ENCODE results near the gene PARD3B.

Gene PARD3B

DNA sequence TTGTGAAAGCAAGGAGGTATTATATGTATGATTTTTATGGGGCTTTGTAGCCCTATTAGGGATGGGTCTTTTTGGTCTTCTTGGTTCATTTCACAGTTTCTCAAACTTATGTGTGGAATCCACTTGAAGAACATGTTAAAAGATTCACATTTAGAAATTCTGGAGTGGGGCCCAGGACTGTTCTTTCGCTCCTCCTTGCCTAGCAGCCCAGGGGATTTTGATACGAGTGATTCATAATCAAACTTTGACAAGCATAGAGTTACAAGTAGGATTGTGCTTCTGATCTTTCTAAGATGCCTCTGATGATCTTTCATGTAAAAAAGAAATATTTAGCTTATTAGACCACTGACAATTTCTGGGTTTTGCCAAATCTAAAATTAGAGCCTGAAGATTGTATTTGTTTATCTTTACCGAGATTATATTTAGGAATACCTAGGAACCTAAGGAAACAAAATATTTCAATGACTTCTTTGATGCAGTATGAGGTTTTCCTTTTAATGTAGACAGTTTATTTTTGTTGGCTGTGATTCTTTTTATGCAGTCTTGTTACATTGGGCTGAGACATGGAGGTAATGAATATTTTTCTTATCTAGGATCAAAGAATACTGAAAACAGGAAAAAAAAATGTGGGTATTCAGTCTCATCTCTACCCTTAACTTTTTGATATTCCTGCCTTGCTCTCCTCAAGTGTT is 324.0 kb downstream of the PARD3B start:
- H3K9me3 Mint-ChIP-seq, result no peaks in the 10 kb centered on the region
- intact Hi-C loops (cut with micrococcal nuclease), result no loop called here
- no peaks in the 10 kb centered on the region for H3K27me3 Mint-ChIP-seq
- H3K36me3 Mint-ChIP-seq (ENCODE audit: low read depth), result no peaks in the 10 kb centered on the region
- H3K4me1 Mint-ChIP-seq (ENCODE audit: low read depth), result peaks cover 6% of the 10 kb centered on the region
- H3K4me3 Mint-ChIP-seq, result no peak overlapping the region
- no peak overlapping the region for H3K27ac Mint-ChIP-seq

DNA sequence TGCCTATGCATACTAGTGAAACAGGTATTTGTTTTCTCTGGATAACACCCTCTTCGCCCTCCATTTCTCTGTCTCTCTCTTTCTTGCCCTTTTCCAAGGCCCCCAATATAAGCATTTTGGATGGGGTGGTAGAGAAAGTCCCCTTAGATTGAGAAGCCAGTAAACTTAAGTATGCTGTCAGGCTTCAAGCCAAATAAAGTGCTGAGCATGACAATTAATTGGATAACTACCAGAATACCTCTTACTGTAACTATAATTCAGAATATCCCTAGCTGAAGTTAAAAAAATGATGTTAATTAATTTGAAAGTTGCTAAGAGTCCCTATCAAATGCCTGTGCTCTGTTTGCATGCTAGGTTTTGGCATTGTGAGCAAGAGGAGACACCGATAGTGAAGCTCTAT is 324.8 kb downstream of the PARD3B start:
- H3K27me3 Mint-ChIP-seq, result no peaks in the 10 kb centered on the region
- no peak overlapping the region for H3K4me3 Mint-ChIP-seq
- H3K4me1 Mint-ChIP-seq (ENCODE audit: low read depth), result peaks cover 6% of the 10 kb centered on the region
- intact Hi-C loops (cut with micrococcal nuclease), result loop anchor here (5.0 kb wide), 1 partner anchor 807 kb away; no protein-coding TSS in a partner anchor
- H3K9me3 Mint-ChIP-seq, result no peaks in the 10 kb centered on the region
- no peak overlapping the region for H3K27ac Mint-ChIP-seq
- H3K36me3 Mint-ChIP-seq (ENCODE audit: low read depth), result no peaks in the 10 kb centered on the region

DNA sequence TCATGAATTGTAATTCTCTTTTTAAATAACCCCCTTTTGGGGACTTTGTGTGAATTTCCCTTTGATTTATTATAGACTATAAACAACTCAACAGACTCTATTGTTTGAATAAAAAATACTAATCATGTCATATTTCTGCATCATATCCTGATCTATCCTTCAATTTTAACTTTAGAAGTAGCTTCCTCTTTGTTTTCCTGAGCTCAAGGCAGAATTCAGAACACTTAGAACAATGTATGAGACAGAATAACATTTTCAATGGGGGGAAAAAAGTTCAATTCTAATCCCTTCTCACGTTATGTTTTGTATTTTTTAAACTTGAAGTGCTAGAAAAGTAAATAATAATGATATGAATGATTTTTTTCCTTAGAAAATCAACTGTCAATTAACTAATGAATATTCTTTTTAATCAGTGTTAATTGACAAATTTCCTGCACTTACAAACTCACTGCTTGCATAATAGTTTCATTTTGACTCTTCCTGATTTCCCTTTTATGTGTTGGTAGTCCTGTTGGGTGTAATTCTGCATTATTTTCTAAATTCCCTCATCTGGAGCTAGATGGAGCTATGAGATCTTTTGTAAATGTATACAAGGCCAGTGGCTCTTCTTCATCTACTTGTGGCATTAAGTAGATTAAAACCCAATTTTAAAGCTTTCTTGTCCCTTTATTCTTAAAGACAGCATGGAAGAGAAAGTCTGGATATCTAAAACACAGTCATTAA is 326.1 kb downstream of the PARD3B start:
- peak overlapping the region; percentile 7 for H3K27ac Mint-ChIP-seq

DNA sequence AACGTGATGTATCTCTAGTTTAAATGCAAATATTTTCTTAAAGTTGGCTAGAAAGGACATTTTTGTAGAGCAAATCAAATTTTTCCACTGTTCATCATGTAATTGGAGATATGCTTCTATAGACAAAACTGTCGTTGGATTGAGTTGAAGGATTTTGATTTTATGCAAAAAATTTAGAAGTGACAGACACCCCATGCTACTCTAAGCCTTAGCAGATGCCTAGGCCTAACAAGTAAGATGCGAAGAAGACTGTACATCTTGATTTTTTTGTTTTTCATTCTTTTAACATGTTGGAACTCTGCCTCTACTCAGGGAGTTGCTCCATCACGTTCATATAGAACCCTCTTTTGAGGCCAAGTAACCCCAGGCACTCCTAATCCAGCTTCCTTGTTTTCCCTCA is 331.0 kb downstream of the PARD3B start:
- Mint-ChIP-seq H3K9me3 (no peaks in the 10 kb centered on the region), H3K27ac (no peak overlapping the region), H3K4me1 (ENCODE audit: low read depth) (peaks cover 6% of the 10 kb centered on the region), H3K4me3 (no peak overlapping the region), H3K36me3 (ENCODE audit: low read depth) (no peaks in the 10 kb centered on the region), H3K27me3 (no peaks in the 10 kb centered on the region)
- intact Hi-C loops (cut with micrococcal nuclease), result no loop called here

More for the DNA sequence above, 326.1 kb downstream of the PARD3B start:
- H3K36me3 Mint-ChIP-seq (ENCODE audit: low read depth), result no peaks in the 10 kb centered on the region
- H3K9me3 Mint-ChIP-seq, result no peaks in the 10 kb centered on the region
- no peak overlapping the region for H3K4me3 Mint-ChIP-seq
- no peaks in the 10 kb centered on the region for H3K27me3 Mint-ChIP-seq
- intact Hi-C loops (cut with micrococcal nuclease), result loop anchor here (5.0 kb wide), 1 partner anchor 806 kb away; no protein-coding TSS in a partner anchor
- peaks cover 6% of the 10 kb centered on the region for H3K4me1 Mint-ChIP-seq (ENCODE audit: low read depth)

DNA sequence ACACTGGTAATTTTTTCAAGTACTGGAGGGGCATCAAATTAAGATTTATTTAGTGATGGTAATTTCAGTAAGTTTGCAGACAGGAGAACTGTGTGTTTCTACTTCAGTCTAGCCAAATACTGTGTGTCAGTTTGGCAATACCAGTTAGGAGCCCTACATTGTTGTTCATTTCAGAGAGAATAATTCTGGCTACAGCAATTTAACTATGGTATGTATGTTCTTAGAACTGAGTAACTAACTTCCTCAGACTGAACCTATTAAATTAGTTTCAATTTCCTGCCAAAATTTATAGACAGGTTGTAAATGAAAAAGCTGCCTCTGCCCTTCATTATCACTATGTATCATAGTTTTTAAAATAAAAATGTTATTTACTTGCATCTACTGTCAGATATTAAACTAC is 332.4 kb downstream of the PARD3B start:
- H3K36me3 Mint-ChIP-seq (ENCODE audit: low read depth), result no peaks in the 10 kb centered on the region
- intact Hi-C loops (cut with micrococcal nuclease), result no loop called here
- H3K4me1 Mint-ChIP-seq (ENCODE audit: low read depth), result no peaks in the 10 kb centered on the region
- H3K27ac Mint-ChIP-seq, result no peak overlapping the region
- no peaks in the 10 kb centered on the region for H3K27me3 Mint-ChIP-seq
- H3K9me3 Mint-ChIP-seq, result no peaks in the 10 kb centered on the region
- no peak overlapping the region for H3K4me3 Mint-ChIP-seq

DNA sequence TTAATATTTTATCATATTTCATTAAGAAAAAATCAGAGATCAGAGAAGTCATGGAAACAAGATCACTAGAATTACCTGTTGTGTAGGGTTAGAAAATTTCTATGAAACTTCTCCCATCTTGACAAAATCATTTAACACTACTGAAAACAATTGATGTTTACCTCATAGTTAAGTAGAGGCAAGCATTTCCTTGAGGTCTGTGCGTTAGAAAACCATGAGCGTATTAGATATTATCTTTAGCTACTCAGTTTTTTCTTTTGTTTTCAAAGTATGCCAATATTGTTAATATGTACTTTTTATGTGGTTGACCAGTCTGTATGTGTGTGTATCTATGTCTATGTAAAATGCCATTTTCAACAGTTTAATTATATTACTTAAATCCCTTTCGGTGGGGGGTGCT is 335.7 kb downstream of the PARD3B start:
- intact Hi-C loops (cut with micrococcal nuclease), result no loop called here
- H3K9me3 Mint-ChIP-seq, result no peaks in the 10 kb centered on the region
- H3K36me3 Mint-ChIP-seq (ENCODE audit: low read depth), result no peaks in the 10 kb centered on the region
- H3K27me3 Mint-ChIP-seq, result no peaks in the 10 kb centered on the region
- no peak overlapping the region for H3K27ac Mint-ChIP-seq
- H3K4me3 Mint-ChIP-seq, result no peak overlapping the region
- H3K4me1 Mint-ChIP-seq (ENCODE audit: low read depth), result no peaks in the 10 kb centered on the region

DNA sequence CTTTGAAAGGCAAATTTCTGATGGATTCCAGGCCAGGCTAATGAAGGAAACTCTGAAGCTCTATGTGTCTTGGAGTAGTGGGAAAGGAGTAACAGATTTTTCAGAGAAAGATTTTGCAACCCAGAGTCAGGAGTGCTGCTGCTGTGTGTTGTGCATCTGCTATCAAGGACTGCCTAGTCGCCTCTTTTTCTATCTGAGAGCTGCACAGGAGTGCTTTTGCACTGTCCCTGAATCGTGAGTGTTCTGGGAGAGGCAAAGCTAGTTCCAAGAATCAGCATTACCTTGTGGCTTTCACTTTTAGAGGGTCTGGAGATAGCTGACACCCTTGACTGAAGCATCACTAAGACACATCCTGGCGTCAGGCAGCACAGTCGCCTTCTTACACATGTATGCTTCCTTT is 336.4 kb downstream of the PARD3B start:
- H3K36me3 Mint-ChIP-seq (ENCODE audit: low read depth), result no peaks in the 10 kb centered on the region
- no peaks in the 10 kb centered on the region for H3K27me3 Mint-ChIP-seq
- H3K4me3 Mint-ChIP-seq, result no peak overlapping the region
- intact Hi-C loops (cut with micrococcal nuclease), result no loop called here
- H3K9me3 Mint-ChIP-seq, result no peaks in the 10 kb centered on the region
- H3K27ac Mint-ChIP-seq, result no peak overlapping the region
- H3K4me1 Mint-ChIP-seq (ENCODE audit: low read depth), result no peaks in the 10 kb centered on the region

DNA sequence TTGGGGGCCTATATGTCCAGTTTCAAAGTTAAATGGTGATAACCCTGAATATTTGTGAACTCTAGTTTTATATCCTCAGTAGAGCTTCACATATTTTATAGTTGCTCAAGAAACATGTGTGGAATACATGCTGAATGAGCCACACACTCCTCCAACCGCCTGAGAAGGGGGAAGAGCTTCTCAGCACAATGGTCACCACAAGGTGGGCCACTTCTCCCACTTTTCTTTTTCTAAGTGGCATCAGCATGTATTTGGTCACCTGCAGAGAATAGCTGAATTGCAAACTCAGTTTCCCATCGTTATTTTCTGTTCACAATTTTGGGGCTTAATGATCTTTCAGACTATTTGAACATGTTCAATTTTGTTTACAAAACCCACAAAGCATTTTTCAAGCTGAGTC is 340.5 kb downstream of the PARD3B start:
- Mint-ChIP-seq H3K9me3 (no peaks in the 10 kb centered on the region), H3K36me3 (ENCODE audit: low read depth) (no peaks in the 10 kb centered on the region), H3K4me1 (ENCODE audit: low read depth) (no peaks in the 10 kb centered on the region), H3K27me3 (no peaks in the 10 kb centered on the region), H3K27ac (no peak overlapping the region), H3K4me3 (no peak overlapping the region)
- intact Hi-C loops (cut with micrococcal nuclease), result no loop called here

DNA sequence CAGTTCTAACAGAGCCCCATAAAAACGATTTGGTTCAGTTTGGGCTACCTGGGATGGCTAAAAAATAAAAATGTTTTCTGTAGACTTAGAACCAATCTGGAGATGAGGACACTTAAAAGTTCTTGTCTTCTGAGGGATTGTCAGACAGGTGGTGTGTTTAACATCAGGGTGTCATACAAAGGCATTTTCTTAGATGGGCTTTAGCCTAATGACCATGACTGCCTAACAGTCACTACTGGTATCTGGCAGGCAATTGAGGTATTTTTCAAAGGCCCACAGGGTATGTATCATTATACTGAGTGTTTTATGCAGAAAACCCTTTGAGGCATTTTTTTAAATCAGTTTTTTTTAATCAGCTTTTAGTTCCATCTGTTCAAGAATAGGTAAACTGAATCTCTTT is 341.4 kb downstream of the PARD3B start:
- no peaks in the 10 kb centered on the region for H3K4me1 Mint-ChIP-seq (ENCODE audit: low read depth)
- H3K36me3 Mint-ChIP-seq (ENCODE audit: low read depth), result no peaks in the 10 kb centered on the region
- no peaks in the 10 kb centered on the region for H3K9me3 Mint-ChIP-seq
- intact Hi-C loops (cut with micrococcal nuclease), result no loop called here
- H3K4me3 Mint-ChIP-seq, result no peak overlapping the region
- H3K27ac Mint-ChIP-seq, result no peak overlapping the region
- H3K27me3 Mint-ChIP-seq, result no peaks in the 10 kb centered on the region

DNA sequence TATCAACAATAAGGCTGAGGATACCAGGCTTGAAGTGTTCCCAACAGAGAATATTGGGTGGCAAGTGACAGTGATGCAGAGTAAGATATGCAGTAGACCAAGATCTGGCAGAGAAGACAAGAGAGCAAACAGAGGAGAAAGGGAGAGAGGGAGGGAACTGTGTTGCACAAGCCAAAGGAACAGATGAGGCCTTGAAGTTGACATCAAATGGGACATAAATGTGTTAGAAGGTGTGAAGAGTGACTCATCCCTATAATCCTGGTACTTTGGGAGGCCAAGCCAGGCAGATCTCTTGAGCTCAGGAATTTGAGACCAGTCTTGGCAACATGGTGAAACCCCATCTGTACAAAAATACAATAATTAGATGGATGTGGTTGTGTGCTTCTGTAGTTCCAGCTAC is 342.9 kb downstream of the PARD3B start:
- Mint-ChIP-seq H3K27me3 (no peaks in the 10 kb centered on the region), H3K9me3 (no peaks in the 10 kb centered on the region), H3K36me3 (ENCODE audit: low read depth) (no peaks in the 10 kb centered on the region), H3K4me3 (no peak overlapping the region), H3K27ac (no peak overlapping the region), H3K4me1 (ENCODE audit: low read depth) (no peaks in the 10 kb centered on the region)
- intact Hi-C loops (cut with micrococcal nuclease), result no loop called here

DNA sequence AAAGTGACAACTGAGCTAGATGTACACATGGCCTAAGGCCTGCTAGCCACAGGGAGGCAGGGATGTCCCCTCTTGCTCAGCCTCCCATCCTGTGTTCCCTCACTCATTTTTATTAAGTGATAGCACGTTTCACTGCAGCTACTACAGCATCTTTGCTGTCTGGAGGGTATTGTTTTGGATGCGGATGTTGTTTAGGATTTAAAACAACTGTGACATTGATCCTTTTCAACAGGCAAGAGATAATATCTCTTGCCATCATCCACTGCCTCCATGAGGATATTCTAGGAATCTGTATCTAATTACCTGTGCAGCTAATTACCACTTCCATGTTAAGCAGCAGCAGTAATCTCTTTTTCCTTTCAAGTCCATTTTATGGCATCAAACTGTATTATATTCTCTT is 345.4 kb downstream of the PARD3B start:
- Mint-ChIP-seq H3K27me3 (no peaks in the 10 kb centered on the region), H3K36me3 (ENCODE audit: low read depth) (no peaks in the 10 kb centered on the region), H3K4me1 (ENCODE audit: low read depth) (no peaks in the 10 kb centered on the region), H3K4me3 (no peak overlapping the region), H3K9me3 (no peaks in the 10 kb centered on the region), H3K27ac (no peak overlapping the region)
- intact Hi-C loops (cut with micrococcal nuclease), result no loop called here

DNA sequence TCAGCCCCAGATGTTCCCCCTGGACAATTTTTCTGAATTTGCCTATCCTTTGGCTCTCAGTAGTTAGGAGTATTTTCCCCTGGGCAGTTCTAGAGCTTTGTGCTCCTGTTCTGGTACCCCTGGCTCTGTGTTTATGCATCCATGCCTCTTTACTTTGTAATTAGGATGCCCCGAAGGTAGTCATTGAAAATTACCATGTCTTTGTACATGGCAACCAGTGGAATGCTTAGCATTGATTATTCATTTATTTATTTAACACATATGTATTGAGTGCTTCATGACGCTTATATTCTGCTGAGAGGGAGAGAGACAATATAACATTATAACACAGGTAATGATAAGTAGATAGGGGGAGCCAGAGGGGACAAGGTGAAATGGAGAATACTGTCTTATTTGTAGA is 346.5 kb downstream of the PARD3B start:
- Mint-ChIP-seq H3K9me3 (no peaks in the 10 kb centered on the region), H3K27ac (no peak overlapping the region), H3K27me3 (no peaks in the 10 kb centered on the region), H3K4me3 (no peak overlapping the region), H3K4me1 (ENCODE audit: low read depth) (no peaks in the 10 kb centered on the region), H3K36me3 (ENCODE audit: low read depth) (no peaks in the 10 kb centered on the region)
- intact Hi-C loops (cut with micrococcal nuclease), result no loop called here

DNA sequence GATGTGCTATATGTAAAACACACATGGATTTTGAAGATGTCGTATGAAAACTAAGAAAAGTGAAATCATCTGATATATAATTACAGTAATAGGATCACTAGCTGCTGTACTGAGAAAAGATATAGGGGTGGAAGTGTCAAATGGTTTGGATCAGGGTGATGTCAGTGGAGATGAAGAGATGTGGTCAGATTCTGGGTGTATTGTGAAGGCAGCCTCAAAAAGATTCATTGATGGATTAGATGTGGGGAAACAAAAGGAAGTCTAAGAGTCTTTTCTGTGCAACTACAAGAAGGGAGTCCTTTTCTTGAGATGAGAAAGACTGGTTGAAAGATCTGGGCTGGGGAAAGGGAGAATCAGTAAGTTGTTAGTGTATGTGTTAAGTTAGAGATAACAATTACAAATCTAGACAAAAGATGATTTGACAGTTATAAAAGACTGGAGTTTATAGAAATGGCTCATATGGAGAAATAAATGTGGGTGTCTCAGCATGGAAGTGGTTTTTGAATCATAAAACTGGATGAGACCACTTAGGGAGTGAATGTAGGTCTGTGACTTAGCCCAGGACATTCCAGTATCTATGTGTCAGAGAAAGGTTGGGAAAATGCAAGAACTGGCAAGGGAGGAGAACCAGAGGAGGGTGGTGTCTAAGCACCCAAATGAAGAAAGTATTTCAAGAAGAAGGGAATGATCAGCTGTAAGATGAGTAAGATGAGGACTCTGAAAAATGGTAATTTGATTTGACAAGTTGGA is 347.4 kb downstream of the PARD3B start:
- H3K36me3 Mint-ChIP-seq (ENCODE audit: low read depth), result no peaks in the 10 kb centered on the region
- intact Hi-C loops (cut with micrococcal nuclease), result no loop called here

DNA sequence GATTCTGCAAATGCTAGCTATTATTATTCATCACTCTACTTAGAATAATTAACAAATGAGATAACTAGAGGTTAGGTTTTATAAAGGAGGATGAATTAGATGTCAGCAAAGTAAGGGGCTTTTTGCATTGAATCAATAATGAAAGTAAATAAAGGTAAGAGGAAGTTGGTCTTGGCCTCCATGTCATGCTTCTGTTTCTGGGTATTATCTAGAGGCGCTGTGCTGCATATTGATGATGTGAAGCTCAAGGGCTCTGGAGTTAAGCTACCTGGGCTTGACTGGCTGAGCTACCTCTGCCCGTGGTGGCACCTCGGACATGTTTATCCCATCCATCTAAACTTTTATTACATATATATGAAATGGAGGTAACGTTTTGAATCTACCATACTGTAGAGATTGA is 350.9 kb downstream of the PARD3B start:
- intact Hi-C loops (cut with micrococcal nuclease), result no loop called here
- no peaks in the 10 kb centered on the region for H3K36me3 Mint-ChIP-seq (ENCODE audit: low read depth)

More for the DNA sequence above, 347.4 kb downstream of the PARD3B start:
- Mint-ChIP-seq H3K27ac (no peak overlapping the region), H3K27me3 (no peaks in the 10 kb centered on the region), H3K9me3 (no peaks in the 10 kb centered on the region), H3K4me3 (no peak overlapping the region), H3K4me1 (ENCODE audit: low read depth) (no peaks in the 10 kb centered on the region)

More for the DNA sequence above, 350.9 kb downstream of the PARD3B start:
- peaks cover 16% of the 10 kb centered on the region for H3K9me3 Mint-ChIP-seq
- no peaks in the 10 kb centered on the region for H3K27me3 Mint-ChIP-seq
- H3K4me1 Mint-ChIP-seq (ENCODE audit: low read depth), result no peaks in the 10 kb centered on the region
- no peak overlapping the region for H3K27ac Mint-ChIP-seq
- H3K4me3 Mint-ChIP-seq, result no peak overlapping the region
